HL-60/S4 treated with retinoic acid at 250 ng/mL for 4 days and 3 days (cell line): ENCODE results near the gene GALNT12.

Experiments
- in situ Hi-C: fragments of 300-500 bp; cut with MboI; formaldehyde crosslinking; loops from 2 replicates; pipeline ENCODE4 v1.7.0; 2022; ENCODE audit warnings: low sequenced_read_pairs

GALNT12 gene

GRCh38 chr9:98830554-98830953 lies 23.1 kb downstream of the GALNT12 start:
- in situ Hi-C loops: no loop called here

- in situ Hi-C loops: no loop called here
Measured at GRCh38 chr9:98831696-98832095, 24.2 kb downstream of the GALNT12 start.

DNA sequence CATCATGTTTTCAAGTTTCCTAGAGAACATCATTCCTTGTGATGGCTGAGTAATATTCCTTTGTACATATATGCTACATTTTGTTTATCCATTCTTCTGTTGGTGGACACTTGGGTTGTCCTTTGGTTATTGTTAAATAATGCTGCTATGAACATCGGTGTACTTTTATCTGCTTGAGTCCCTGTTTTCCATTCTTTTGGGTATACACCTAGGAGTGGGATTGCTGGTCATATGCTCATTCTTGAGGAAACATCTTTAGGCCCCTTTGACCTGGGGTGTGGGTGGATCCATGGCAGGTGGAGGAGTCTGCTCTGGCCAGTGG lies 25.3 kb downstream of the GALNT12 start:
- in situ Hi-C loops: no loop called here

DNA sequence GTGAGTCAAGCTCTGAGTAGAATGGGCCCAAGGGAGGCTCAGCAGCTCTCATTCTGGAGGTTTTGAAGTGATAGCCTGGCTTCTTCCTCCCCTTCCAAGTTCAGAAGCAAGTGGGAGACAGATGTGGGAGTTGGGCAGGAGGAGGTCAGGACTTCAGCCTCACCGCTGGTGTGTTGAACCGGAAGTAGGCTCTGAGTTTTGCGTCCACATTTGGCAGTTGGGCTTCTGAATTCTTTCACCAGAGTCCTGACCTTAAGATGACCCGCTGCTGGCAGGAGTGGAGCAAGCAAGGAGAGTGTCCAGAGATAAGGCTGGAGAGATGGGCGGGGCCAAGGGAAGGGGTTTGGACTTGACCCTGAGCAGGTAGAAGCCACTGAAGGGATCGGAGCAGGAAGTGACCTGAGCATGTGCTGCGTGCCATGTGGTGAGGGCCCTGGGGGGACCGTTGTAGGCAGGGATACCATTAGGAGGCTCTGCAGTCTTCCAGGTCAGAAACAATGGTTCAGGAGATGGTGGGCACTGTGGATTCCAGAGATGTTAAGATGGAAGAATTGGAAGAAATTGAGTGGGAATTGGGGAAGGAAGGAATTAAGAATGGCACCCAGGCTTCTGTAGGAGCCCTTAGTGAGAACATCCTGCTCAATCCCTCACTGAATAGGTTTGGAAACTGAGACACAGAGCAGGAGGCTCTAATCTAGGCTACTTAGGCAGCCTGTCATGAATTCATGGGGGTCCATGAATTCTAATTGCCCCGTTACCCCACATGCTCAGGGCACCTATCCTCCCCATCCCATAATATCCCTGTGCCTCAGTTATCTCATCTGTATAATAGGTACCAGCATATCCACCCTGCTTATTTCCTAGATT lies 25.9 kb downstream of the GALNT12 start:
- in situ Hi-C loops: no loop called here

DNA sequence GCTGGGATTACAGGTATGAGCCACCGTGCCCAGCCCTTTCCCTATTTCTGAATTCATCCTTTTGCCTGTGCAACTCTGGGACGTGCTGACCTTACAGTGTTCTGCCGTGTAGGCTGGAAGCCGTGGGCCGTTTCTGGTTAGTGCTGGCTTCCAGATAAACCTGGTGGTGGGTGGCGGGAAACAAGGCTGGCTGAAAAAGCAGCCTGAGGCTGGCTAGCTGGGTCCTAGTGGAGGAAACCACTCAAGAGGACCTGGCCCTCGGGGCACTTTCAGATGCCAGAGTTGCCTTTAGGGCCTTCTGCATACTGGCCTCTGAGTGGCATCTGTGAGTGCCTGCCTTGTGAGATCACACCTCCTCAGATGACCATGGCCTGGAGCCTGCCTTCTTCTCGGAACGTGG lies 26.9 kb downstream of the GALNT12 start:
- in situ Hi-C loops: no loop called here

GRCh38 chr9:98836206-98836605 lies 28.7 kb downstream of the GALNT12 start:
- in situ Hi-C loops: no loop called here

DNA sequence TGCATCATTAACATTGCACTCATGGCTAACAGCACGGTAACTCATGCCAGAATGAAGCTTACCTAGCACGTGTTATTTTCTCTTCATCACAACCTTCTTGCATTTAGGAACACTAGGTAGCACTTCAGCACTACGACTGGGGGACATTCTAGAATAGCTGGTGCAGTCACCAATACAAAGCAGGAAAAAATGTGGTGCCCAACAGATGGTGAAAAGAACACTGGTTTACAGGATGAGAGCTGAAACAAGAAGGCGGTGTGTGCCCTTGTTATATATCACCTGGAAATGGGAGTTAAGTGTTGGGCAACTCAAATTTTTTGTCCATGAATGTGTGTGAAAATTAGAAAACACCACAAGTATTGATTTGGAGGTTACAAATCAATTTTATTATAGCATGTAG lies 30.0 kb downstream of the GALNT12 start:
- in situ Hi-C loops: no loop called here

DNA sequence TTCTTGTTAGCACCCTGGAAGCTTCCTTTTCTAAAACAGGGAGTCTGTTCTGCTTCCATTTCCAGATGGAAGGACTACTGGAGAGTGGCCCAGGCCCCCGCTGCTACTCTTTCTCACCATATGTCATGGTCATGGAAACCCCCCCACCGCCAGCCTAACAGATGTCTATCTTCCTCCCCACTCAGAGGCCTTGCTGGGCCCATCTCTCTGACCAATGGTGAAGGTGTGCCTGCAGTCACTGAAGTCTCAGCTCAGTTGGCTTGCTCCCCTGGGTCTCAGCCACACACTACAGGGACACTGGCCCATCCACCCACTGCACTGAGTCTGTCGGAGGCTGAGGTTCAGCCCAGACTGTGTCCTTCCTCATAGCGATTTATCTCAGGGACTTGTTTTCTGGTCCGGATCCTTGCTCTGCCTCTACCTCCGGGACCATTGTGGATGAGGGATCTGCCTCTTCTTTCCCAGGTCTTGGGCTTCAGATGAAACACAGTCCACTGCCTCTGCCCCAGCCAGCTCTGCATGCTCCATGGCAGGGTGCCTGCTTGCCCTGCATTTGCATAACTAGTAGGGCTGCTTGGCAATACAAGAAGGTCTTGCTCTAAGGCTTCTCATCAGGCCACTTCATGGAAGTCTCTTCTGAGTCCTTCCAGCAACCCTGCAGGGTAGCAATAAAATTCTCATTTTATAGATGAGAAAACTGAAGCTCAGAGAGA lies 30.8 kb downstream of the GALNT12 start:
- in situ Hi-C loops: no loop called here

DNA sequence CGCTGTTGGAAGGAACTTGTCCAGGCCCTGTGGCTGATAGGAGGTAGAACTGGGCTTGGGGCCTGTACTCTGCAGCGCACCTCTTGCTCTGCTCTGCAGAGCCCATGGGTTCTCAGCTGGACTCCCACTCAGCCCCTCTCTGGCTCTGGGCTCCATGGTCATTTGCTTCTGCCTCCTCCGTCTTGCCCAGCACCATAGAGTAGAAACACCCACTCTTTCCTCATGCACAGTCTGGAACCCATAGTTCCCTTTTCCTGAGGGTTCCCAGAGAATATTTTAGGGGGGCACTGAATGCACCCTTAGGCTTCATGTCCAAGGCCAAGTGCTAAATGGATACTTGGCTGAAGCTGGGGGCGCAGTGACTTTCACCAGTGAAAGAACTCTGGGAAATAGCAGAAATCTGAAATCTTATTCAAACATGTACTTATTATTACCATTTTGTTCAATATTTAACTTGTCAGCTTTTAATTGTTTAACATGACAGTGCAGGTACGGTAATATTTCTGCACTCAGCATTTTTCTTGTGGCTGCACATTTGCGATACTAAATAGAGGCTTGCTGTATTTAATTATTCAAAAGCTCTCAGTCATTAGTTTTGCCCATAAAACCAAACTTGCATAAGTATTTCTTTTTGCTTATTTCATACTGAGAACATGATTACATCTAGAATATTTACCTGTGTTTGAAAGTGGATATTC lies 31.5 kb downstream of the GALNT12 start:
- in situ Hi-C loops: no loop called here

DNA sequence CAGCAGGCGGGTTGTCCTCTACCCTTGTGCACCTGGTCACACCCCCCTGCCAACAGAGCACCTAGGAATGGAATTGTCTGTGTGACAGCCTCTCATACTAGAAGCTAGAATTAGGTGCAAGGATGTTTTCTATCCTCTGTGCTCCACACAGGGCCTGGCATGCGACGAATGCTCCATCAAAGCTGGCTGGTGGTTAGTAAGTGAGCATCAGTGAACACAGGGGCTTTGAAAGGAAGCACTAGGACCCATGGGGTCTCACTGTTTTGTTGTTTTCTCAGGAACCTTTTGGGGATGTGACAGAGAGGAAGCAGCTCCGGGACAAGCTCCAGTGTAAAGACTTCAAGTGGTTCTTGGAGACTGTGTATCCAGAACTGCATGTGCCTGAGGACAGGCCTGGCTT lies 32.3 kb downstream of the GALNT12 start:
- in situ Hi-C loops: no loop called here

- in situ Hi-C loops: no loop called here
Measured at GRCh38 chr9:98842510-98842909, 35.0 kb downstream of the GALNT12 start.

- in situ Hi-C loops: loop anchor here (5.0 kb wide), 1 partner anchor 151 kb away; no protein-coding TSS in a partner anchor
Measured at GRCh38 chr9:98846081-98846480, 38.6 kb downstream of the GALNT12 start.

- in situ Hi-C loops: loop anchor here (5.0 kb wide), 1 partner anchor 150 kb away; no protein-coding TSS in a partner anchor
Measured at GRCh38 chr9:98846879-98847278, 39.4 kb downstream of the GALNT12 start.

- in situ Hi-C loops: loop anchor here (5.0 kb wide), 1 partner anchor 149 kb away; no protein-coding TSS in a partner anchor
Measured at GRCh38 chr9:98848450-98849149, 41.1 kb downstream of the GALNT12 start.

- in situ Hi-C loops: loop anchor here (5.0 kb wide), 1 partner anchor 148 kb away; no protein-coding TSS in a partner anchor
Measured at GRCh38 chr9:98849563-98849962, 42.1 kb downstream of the GALNT12 start.

GRCh38 chr9:98850851-98851729 lies 43.6 kb downstream of the GALNT12 start:
- in situ Hi-C loops: loop anchor here (10.0 kb wide), 1 partner anchor 294 kb away; no protein-coding TSS in a partner anchor

- in situ Hi-C loops: loop anchor here (10.0 kb wide), 1 partner anchor 293 kb away; no protein-coding TSS in a partner anchor
Measured at GRCh38 chr9:98851730-98852459, 44.4 kb downstream of the GALNT12 start.

GRCh38 chr9:98852460-98852734 lies 44.9 kb downstream of the GALNT12 start:
- in situ Hi-C loops: loop anchor here (10.0 kb wide), 1 partner anchor 292 kb away; no protein-coding TSS in a partner anchor

GRCh38 chr9:98852961-98853360 lies 45.5 kb downstream of the GALNT12 start:
- in situ Hi-C loops: loop anchor here (10.0 kb wide), 1 partner anchor 292 kb away; no protein-coding TSS in a partner anchor
